Stimulated activated CD8-positive, alpha-beta memory T cell treated with anti-CD3 and anti-CD28 coated beads, Interleukin-7, amount 100 ng/mL, for 24 hours (primary cell): ENCODE measurements around the gene CHCHD5.
"Not testable (repeated sequence)": the region's sequence is repeated elsewhere in the genome, so short reads cannot be mapped to it uniquely, and the experiment has no call there.

Experiments
- DNase-seq: peaks from one replicate; pipeline ENCODE4 v3.0.0-alpha.2; 2020; ENCODE audit warnings: low read depth

The CHCHD5 gene, protein sequence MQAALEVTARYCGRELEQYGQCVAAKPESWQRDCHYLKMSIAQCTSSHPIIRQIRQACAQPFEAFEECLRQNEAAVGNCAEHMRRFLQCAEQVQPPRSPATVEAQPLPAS

DNA sequence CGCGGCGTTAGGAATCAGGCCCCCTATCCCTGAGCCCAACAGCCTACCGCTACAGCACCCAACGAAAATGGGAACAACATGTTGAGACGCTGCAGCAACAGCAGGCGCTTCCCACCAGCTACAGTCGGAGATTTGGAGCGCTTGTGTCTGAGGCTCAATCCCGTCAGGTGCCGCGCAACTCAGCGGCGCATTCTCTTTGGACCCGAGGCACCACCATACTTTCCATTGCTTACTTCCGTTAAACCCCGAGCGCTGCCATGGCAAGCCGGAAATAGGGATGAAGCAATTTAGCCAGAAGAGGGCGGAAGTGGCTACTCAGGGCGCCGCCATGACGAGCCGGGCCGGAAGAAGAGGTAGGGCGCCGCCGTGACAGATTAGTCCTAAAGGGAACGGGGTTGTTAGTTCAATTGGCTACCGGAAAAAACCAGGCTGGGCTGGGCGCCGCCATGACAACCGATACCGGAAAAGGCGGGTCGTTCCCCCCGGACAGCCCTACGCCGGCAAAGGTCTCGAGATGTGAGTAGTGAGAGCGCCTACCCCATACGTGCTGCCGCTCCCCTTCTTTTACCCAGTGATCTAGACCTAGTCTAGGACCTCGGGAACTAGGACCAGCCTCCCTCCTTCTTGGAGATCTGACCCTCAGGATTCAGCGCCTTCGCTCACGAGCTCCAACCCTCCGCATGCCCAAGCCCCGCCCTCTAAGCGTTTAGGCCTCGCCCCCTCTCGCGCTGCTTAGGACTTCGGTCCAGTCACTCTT is at the start of gene CHCHD5:
CHCHD5 (plus strand) TSS at position 476 of the 757 bp plus-strand sequence; CDS start at position 515, 39 bp downstream.
- DNase-seq: peak; percentile 80

DNA sequence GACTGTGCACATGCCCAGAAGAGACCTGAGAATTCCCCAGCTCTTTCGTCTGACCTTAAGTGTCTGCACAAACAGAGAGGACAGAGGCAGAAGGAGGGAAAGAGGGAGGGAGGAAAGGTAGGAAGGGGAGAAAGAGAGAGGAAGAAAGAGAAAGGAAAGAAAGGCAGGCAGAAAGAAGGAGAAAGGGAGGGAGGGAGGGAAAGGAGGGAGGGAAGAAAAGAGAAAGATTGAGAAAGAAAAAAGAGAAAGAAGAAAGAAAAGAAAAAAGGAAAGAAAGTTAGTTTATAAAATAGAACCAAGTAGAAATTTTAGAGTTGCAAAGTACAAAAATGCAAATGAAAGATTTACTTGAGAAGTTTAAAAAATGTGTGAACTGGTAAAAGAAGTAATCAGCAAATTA is 49.6 kb upstream of the CHCHD5 start:
- no peak for DNase-seq

DNA sequence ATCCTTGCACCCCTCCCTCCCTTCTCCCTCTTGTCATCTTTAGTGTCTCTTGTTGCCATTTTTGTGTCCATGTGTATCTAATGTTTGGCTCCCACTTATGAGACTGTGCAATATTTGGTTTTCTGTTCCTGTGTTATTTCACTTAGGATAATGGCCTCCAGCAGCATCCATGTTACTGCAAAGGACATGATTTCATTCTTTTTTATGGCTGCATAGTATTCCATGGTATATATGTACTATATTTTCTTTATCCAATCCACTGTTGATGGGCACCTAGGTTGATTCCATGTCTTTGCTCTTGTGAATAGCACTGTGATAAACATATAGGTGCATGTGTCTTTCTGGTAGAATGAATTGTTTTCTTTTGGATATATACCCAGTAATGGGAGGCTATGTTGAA is 47.7 kb upstream of the CHCHD5 start:
- DNase-seq: not testable (repeated sequence)

DNA sequence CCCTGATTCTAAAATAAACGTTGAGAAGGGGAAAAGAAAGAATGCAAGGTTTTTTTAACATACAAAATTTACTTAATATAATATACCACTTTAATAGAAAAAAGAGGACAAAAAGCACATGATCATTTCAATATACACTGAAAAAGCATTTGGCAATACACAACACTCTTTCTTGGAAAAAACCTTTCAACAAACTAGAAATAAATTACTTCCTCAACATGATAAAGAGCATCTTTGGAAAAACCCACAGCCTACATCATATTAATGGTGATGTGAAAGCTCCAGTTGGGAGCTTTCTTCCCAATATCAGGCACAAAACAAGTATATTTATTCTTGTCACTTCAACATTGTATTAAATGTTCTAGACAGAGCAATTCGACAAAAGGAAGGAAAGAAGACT is 45.1 kb upstream of the CHCHD5 start:
- no peak for DNase-seq

- no peak for DNase-seq
These were observed 43.5 kb upstream of the CHCHD5 start for GRCh38 chr2:112540906-112541305.

DNA sequence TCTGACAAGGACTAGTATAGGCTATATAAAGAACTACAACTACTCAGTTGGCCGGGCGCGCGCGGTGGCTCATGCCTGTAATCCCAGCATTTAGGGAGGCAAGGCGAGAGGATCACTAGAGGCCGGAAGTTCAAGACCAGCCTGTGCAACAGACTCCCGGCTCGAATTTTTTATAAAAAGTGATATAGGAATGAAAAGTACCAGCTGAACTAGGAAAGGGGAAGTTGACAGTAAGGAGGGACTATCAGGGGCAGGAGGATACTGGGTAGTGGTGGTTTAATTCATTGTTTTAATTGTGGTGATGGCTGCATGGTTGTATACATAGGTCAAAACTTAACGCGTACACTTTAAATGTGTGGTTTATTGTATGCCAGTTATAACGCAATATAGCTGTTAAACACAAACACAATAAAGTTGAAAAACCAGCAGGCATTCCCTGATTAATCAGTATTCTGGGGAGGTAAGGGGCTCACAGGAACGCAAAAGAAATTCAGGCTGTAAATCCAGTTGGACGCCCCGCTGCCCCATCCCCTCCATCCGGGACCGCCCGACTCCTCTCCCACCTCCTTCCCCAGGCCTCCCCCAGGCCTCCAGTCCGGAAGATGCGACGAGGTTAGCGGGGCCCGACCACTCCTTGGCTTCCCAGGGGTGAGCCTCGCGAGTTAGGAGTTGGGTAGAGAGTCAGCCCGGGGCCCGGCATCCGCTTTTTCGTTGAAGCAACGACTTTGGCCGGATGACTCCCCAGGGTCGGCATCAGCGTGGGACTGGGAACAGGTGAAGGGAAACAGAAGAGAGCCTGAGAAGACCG is 42.9 kb upstream of the CHCHD5 start:
- peak; percentile 52 for DNase-seq

DNA sequence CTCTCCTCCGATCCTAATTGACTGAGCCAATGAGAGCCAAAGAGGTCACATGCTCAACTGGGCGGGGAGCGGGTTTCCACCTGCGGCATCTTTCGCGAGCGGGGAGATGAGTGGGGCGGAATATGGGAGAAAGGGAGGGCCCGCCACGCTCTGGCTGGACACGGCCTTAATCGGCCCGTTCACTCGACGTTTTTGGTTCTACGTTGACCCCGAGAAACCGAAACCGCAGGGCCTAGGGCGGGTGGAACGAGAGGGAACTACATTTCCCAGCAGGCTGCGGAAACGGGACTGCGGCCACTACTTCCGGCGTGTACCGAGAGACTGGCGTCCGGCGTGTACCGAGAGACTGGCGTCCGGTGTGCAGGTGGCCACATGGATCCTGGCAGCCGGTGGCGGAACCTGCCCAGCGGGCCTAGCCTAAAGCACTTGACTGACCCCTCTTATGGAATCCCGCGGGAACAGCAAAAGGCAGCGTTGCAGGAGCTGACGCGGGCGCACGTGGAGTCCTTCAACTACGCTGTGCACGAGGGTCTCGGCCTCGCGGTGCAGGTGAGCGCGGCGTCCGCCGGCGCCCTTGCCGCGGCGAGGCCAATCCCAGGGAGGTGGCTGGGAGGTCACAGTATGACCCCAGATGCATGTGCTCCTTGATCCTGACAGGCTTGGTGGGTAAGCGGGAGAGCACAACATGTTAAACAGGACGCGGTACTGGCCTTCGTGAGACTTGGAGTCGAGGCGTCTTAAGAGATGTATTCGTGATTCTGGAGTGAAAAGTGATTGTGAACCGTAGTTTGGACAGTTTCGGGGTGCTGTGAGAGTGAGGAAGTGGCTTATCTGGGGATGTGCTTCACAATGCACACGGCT is 42.1 kb upstream of the CHCHD5 start, which contains the start of gene POLR1B:
POLR1B (plus strand) TSS at position 343 of the 861 bp plus-strand sequence; CDS start at position 373, 30 bp downstream.
- DNase-seq: peak; percentile 53

DNA sequence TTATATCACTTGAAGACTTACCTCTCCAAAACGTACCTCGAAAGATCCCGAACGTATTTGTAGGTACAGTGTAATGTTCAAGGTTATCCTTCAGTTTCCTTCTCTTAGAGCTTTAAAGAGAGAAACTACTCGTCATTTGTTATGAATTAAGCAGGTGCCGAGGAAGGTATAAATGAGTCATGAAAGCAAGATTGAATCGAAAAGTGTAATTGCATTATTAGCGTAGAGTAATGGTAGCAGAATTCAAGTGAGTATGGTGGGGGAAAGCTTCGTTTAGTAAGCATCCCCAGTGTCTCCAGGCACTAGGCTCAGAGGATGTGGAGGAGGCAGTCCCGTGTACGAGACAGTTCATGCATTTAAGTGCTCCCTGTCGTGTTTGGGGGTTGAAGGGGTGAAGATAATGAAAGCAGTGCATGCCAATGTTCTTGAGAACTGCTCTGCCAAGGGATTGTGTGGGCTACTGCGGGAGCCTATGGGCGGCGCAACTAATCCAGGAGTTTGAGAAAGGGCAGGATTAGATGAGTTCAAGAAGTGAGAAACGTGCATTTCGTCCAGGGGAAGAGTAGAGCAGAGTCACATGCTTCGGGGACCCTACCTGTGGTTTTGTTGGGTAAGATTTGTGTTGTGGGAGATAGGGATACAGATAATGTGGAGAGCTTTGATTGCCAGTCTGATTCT is 41.3 kb upstream of the CHCHD5 start:
- DNase-seq: no peak

DNA sequence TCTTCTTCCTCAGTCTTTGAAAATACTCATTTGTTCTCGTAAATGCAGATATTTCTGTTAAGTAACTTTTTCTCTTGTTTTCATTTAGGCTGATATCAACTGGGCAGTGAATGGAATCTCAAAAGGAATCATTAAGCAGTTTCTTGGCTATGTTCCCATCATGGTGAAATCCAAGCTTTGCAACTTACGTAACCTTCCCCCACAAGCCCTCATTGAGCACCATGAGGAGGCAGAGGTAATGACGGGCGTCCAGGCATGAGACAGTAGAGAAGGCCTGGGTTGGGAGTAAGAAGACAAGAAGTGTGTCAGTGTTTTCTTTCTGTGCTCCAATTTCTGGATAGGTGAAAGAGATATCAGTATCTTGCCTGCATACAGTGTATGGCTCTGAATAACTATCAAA is 37.1 kb upstream of the CHCHD5 start:
- no peak for DNase-seq

GRCh38 chr2:112548980-112549379 is 35.4 kb upstream of the CHCHD5 start:
- DNase-seq: no peak

GRCh38 chr2:112566104-112566503 is 18.3 kb upstream of the CHCHD5 start:
- DNase-seq: no peak

DNA sequence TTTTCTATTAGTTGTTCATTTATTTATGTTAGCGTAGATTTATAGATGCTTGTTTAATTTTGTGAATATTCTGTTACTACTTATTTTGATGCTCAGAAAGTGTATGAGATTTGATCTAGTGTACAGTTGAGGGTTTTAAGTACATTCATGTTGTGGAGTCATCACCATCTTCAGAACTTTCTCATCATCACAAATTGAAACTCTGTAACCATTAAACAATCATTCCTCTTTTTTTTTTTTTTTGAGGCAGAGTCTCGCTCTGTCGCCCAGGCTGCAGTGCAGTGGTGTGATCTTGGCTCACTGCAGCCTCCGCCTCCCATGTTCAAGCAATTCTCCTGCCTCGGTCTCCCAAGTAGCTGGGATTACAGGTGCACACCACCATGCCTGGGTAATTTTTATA is 17.9 kb upstream of the CHCHD5 start:
- not testable (repeated sequence) for DNase-seq

DNA sequence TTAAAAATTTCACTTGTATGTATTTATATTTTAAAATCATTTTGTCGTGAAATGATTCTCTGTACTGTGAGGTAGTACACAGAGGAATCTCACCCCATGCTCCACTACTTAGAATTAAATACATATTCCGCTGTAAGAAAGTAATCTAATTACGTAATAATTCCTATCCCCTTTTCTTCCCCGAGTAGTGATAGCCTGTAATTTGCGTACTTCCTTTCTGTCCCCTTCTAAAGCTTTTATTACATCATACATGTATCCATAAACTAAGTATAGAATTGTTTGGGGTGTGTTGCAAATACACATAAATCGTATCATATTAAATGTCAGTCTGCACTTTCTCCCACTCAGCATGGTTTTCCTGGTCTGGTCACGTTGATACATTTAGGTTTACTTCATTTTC is 12.4 kb upstream of the CHCHD5 start:
- no peak for DNase-seq

- DNase-seq: no peak
These were observed 6.7 kb upstream of the CHCHD5 start for GRCh38 chr2:112577756-112578155.

DNA sequence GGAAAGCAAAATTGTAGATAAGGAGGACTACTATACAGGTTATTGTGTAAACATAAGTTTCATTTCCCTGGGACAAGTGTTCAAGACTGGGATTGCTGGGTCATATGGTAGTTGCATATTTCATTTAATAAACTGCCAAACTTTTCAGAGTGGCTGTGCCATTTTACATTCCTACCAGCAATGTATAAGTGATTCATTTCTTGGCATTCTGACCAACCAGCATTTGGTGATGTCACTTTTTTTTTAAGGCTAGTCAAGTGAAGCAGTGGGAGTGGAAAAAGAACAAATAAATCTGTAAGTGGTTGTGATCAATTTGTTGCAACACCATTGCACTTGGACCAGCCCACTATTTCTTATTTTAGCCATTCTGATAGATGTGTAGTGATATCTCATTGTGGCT is 5.2 kb upstream of the CHCHD5 start:
- DNase-seq: no peak

DNA sequence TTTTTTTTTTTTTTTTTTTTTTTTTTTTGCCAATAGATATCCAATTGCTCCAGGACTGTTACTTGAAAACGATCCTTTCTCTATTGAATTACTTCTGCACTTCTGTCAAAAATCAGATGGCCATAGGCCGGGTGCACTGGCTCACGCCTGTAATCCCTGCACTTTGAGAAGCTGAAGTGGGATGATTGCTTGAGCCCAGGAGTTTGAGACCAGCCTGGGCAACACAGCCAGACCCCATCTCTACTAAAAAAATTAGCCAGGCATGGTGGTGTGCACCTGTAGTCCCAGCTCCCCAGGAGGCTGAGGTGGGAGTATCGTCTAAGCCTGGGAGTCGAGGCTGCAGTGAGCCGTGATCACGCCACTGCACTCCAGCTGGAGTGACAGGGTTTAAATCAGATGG is 4.3 kb upstream of the CHCHD5 start:
- no peak for DNase-seq

DNA sequence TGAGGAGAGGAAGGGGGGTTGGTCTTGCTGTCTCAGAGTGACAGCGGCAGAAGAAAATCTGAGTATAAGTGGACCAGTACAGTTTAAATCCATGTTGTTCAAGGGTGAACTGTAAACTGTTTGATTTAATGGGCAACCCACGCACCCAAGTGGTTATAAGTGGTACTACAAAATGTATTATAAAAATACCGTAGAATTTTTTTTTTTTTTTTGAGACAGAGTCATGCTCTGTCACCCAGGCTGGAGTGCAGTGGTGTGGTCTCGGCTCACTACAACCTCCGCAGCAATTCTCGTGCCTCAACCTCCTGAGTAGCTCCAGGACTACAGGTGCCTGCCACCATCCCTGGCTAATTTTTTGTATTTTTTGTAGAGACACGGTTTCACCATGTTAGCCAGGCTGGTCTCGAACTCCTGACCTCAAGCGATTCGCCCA is 2.1 kb upstream of the CHCHD5 start:
- no peak for DNase-seq

- no peak for DNase-seq
These were observed 794 bp upstream of the CHCHD5 start for GRCh38 chr2:112583497-112584133.

GRCh38 chr2:112584891-112585250 is 462 bp downstream of the CHCHD5 start:
- no peak for DNase-seq

GRCh38 chr2:112585400-112585799 is 991 bp downstream of the CHCHD5 start:
- DNase-seq: no peak

- no peak for DNase-seq
These were observed 1.6 kb downstream of the CHCHD5 start for GRCh38 chr2:112585873-112586464.
